GM15510 (cell line): ENCODE measurements around the gene AFDN.

Source experiments
- POLR2A ChIP-seq: IDR thresholded peaks from 3 replicates; pipeline ENCODE4 v1.6.1; 2011; ENCODE audit warnings: borderline replicate concordance; ENCODE audit not compliant: insufficient read length; ENCODE audit errors: extremely low read depth

The AFDN gene

GRCh38 chr6:167965592-167966539 is 139.2 kb downstream of the AFDN start:
- no peak for TF ChIP-seq POLR2A

DNA sequence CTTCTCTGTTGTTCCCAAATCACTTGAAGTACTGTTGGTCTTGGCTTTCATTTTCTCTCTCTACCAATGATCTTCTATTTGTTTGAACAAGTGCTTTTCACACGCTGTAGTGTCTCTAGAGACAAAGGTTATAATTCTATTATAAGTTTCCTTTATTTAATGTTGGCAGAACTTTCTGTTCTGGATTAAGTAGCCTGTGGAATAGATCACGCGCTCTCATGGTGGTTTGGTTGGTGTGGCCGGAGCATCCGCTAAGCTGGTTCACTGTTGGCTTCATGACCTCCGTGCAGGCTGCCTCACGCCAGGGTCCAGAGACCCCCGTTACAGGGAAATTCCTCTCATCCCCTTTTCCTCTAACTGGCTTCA is 139.8 kb downstream of the AFDN start:
- no peak for TF ChIP-seq POLR2A

- TF ChIP-seq POLR2A = no peak
Observed at GRCh38 chr6:167968091-167968490, 141.4 kb downstream of the AFDN start.

DNA sequence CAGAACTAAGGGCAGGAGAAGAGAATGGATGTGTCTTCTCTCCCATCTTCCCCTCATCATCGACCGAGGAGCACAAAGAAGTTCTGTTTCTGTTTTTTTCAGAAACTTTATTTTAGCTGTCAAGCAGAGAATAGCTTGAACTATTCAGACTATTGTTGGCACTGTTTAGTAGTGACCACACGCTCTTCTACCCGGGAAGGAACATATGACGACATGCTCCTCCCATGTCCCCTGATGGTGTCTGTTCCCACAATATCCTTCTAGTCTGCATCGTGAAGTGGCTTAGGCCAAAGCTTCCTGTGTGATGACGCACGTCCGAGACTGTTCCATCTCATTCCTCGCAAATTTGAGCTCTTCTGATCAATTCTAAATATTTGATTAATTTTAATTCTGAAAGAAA is 143.5 kb downstream of the AFDN start:
- TF ChIP-seq POLR2A = no peak

DNA sequence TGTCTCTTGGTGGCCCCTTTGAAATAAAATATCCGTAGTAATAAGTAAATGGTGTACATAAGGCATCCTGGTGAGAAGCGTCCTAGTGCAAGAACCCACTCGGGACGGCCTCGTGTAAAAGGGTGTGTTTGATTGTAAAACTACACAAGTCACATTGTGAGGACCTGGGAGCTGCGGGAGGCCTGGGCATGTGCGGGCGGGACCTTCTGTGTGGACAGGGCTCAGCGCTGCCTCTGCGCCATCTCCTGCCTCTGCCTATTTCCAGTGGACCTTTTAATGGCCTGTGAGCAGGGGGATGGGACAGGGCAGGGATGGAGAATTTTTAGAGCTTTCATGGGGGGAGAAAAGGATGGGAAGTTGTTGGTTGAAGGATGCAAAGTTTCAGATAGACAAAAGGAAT is 145.5 kb downstream of the AFDN start:
- no peak for TF ChIP-seq POLR2A

DNA sequence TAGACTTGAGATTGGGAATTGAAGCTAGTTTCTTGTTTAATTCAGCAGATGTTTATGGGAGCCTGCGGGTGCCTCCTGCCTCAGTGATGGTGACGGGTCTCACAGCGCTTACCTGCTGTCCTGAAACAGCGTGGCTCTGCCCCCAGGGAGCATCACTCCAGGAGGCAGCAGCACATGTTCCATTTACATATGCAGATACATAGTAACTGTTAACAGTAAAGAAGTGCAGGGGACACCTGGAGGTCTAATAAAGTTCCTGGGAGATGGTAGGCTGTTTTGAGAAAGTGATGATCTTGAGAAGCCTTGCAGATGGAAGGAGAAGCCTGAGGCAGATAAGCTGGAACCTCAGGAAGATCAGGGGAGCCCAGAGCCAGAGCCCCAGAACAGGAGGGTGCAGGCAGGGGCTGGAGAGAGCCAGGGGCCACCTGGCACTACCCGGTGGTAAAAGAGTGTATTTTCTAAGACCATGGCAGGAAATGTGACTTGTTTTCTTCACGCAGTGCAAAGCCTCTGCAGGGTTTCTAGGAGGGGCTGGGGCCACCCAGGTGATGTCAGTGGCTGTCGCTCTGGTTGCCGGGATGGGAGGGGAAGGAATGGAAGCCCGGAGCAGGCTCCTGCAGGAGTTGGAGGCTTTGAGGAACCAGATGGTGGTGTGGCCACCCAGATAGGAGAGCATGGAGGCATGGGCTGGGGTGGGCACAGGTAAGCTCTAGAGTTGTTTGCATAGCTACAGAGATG is 146.6 kb downstream of the AFDN start:
- no peak for TF ChIP-seq POLR2A

GRCh38 chr6:167974640-167975344 is 148.1 kb downstream of the AFDN start:
- TF ChIP-seq POLR2A = no peak

DNA sequence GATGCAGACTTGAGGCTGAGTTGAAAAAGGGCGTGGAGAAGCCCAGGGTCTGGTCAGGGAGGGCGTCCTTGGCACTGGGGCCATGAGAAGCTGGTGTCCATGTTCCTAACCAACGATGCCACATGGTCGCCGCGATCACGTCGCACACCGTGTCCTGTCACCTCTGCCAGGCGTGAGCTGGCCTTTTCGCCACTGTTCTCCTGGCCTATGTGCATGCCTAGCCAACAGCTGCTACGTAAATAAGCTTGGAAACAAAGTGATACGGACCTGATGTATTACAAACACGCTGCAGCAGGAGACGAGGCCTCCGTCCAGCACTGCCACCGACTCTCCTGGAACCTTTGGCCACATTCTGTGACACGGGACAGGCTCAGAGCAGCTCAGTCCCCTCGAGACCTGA is 148.7 kb downstream of the AFDN start:
- TF ChIP-seq POLR2A = no peak

DNA sequence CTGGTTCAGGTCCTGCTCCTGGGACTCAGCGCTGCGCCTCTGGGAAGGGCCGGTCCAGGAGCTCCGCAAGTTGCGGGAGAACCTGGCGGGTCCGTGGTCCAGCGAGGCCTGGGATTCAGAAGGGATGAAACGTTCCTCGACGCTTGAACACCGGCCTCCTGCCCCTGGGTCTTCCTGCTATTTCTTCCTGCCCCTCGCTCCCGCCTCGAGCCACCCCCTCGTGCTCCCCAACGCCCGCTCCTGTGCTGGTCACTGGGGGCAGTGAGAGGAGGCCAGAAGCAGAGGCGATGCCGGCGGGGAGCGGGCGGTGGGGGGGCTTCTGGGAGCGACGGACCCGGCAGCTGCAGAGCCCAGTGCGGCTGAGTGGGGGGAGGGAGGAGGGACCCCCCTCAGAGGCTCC is 150.0 kb downstream of the AFDN start:
- no peak for TF ChIP-seq POLR2A

GRCh38 chr6:167977717-167978467 is 151.2 kb downstream of the AFDN start:
- no peak for TF ChIP-seq POLR2A

- no peak for TF ChIP-seq POLR2A
Observed at GRCh38 chr6:167978607-167979006, 151.9 kb downstream of the AFDN start.

DNA sequence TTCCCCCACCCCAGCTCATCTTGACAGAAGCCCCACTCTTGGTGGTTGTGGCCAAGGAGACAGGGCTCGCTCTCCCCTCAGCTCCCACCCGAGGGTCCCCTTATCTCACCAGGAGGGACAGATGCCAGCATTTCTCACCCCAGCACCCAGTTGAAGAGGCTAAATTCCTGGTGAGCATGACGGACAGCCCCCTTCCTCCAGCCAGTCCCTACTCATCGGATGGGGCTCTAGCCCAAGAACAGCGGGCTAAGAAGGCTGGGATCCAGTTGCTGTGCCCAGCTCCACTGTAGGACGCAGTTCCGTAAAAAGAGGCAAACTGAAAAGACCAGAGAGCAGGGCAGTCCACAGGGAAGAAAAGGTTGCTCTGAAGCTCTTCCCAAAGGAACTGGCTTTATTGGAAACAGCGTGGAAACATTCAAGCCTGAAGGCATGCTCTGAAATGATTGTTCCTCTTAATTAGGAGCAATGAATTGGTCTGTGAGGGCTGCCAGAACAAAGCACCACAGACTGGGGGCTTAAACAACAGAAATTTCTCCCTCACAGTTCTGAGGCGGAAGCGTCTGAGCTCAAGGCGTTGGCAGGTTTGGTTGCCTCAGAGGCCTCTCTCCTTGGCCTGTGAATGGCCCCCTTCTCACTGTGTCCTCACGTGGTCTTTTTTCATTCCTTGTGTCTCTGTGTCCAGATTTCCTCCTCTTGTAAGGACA is 152.9 kb downstream of the AFDN start:
- no peak for TF ChIP-seq POLR2A

GRCh38 chr6:167980911-167981580 is 154.3 kb downstream of the AFDN start:
- no peak for TF ChIP-seq POLR2A
